ENCODE data around the gene KLHL22.

Gene KLHL22

GRCh38 chr22:20498913-20499312 lies 3.3 kb upstream of the KLHL22 start:
- Histone ChIP-seq H2AFZ (ENCODE audit: low read depth, low read length) (no peak overlapping the region), H3K4me1 (ENCODE audit: insufficient read depth, low read length) (peaks cover 30% of the 10 kb centered on the region), H3K79me2 (ENCODE audit: insufficient read depth, low read length) (peaks cover 25% of the 10 kb centered on the region), H3K27me3 (ENCODE audit: insufficient read depth, low read length, poor library complexity) (no peaks in the 10 kb centered on the region), H3K4me3 (ENCODE audit: low read depth in 1 of 2, low read length in 2 of 2) (no peak overlapping the region), H4K20me1 (ENCODE audit: insufficient read depth, low read length) (peaks cover 6% of the 10 kb centered on the region; the same call in 1 of the 2 replicates), H3K9me3 (ENCODE audit: insufficient read depth, low read length, severe bottlenecking) (no peaks in the 10 kb centered on the region), H3K4me2 (ENCODE audit: insufficient read depth, low read length) (no peak overlapping the region), H3K9ac (ENCODE audit: low read depth, low read length) (no peak overlapping the region), H3K36me3 (ENCODE audit: insufficient read depth, low read length) (0 out of 2 replicates have a peak, but pooled peaks cover 6% of the 10 kb centered on the region), H3K27ac (ENCODE audit: low read length) (no peak overlapping the region)
- TF ChIP-seq EZH2 (IDR thresholded peaks at IDR 0.05; ENCODE audit: borderline replicate concordance, low read depth, low read length, severe bottlenecking) (no peak), CTCF (IDR thresholded peaks at IDR 0.05; ENCODE audit: borderline replicate concordance, extremely low read depth, low read length, poor library complexity, severe bottlenecking) (no peak)
- ATAC-seq (ENCODE audit: insufficient read depth, low read depth) (no peak), DNase-seq (no peak)

- no peak overlapping the region for H3K4me3 ChIP-seq (ENCODE audit: low read depth in 1 of 2, low read length in 2 of 2)
- TF ChIP-seq EZH2 (IDR thresholded peaks at IDR 0.05; ENCODE audit: borderline replicate concordance, low read depth, low read length, severe bottlenecking) (no peak), CTCF (IDR thresholded peaks at IDR 0.05; ENCODE audit: borderline replicate concordance, extremely low read depth, low read length, poor library complexity, severe bottlenecking) (no peak)
- ATAC-seq (ENCODE audit: insufficient read depth, low read depth), result no peak
- DNase-seq, result no peak
- peaks cover 30% of the 10 kb centered on the region for H3K4me1 ChIP-seq (ENCODE audit: insufficient read depth, low read length)
- peaks cover 10% of the 10 kb centered on the region; the same call in 1 of the 2 replicates for H4K20me1 ChIP-seq (ENCODE audit: insufficient read depth, low read length)
- no peaks in the 10 kb centered on the region for H3K27me3 ChIP-seq (ENCODE audit: insufficient read depth, low read length, poor library complexity)
- no peak overlapping the region for H2AFZ ChIP-seq (ENCODE audit: low read depth, low read length)
- no peaks in the 10 kb centered on the region for H3K9me3 ChIP-seq (ENCODE audit: insufficient read depth, low read length, severe bottlenecking)
- H3K27ac ChIP-seq (ENCODE audit: low read length), result no peak overlapping the region
- H3K36me3 ChIP-seq (ENCODE audit: insufficient read depth, low read length), result 0 out of 2 replicates have a peak, but pooled peaks cover 6% of the 10 kb centered on the region
- no peak overlapping the region for H3K4me2 ChIP-seq (ENCODE audit: insufficient read depth, low read length)
- no peak overlapping the region for H3K9ac ChIP-seq (ENCODE audit: low read depth, low read length)
- H3K79me2 ChIP-seq (ENCODE audit: insufficient read depth, low read length), result peaks cover 37% of the 10 kb centered on the region
Measured at GRCh38 chr22:20497426-20497825, 1.8 kb upstream of the KLHL22 start.

- Histone ChIP-seq H4K20me1 (ENCODE audit: insufficient read depth, low read length) (peaks cover 15% of the 10 kb centered on the region; the same call in 1 of the 2 replicates), H3K79me2 (ENCODE audit: insufficient read depth, low read length) (peaks cover 50% of the 10 kb centered on the region), H3K27ac (ENCODE audit: low read length) (peak overlapping the region; percentile 77), H3K36me3 (ENCODE audit: insufficient read depth, low read length) (0 out of 2 replicates have a peak, but pooled peaks cover 6% of the 10 kb centered on the region), H3K9ac (ENCODE audit: low read depth, low read length) (peak overlapping the region; percentile 84), H2AFZ (ENCODE audit: low read depth, low read length) (peak overlapping the region; percentile 88), H3K4me2 (ENCODE audit: insufficient read depth, low read length) (peak overlapping the region; percentile 85), H3K27me3 (ENCODE audit: insufficient read depth, low read length, poor library complexity) (no peaks in the 10 kb centered on the region), H3K4me1 (ENCODE audit: insufficient read depth, low read length) (peaks cover 30% of the 10 kb centered on the region), H3K4me3 (ENCODE audit: low read depth in 1 of 2, low read length in 2 of 2) (peak overlapping the region; percentile 36 to 73; a peak in 3 of 4 replicates), H3K9me3 (ENCODE audit: insufficient read depth, low read length, severe bottlenecking) (no peaks in the 10 kb centered on the region)
- peak; percentile 96 for TF ChIP-seq CTCF (IDR thresholded peaks at IDR 0.05; ENCODE audit: borderline replicate concordance, extremely low read depth, low read length, poor library complexity, severe bottlenecking)
- no peak for TF ChIP-seq EZH2 (IDR thresholded peaks at IDR 0.05; ENCODE audit: borderline replicate concordance, low read depth, low read length, severe bottlenecking)
- ATAC-seq (ENCODE audit: insufficient read depth, low read depth) (peak; percentile 93), DNase-seq (peak; percentile 90)
Measured at GRCh38 chr22:20495861-20496681, 476 bp upstream of the KLHL22 start.

All from DND-41 (cell line).